ENCODE results near the gene DTD1. TPM values are rescaled to one million over a fixed set of nuclear protein-coding genes. Genes with fewer than 3 reads are reported as not detected.

Gene DTD1
- total RNA-seq, 2 donors from 2014 or later, result 17.0 to 21.0 TPM

DNA sequence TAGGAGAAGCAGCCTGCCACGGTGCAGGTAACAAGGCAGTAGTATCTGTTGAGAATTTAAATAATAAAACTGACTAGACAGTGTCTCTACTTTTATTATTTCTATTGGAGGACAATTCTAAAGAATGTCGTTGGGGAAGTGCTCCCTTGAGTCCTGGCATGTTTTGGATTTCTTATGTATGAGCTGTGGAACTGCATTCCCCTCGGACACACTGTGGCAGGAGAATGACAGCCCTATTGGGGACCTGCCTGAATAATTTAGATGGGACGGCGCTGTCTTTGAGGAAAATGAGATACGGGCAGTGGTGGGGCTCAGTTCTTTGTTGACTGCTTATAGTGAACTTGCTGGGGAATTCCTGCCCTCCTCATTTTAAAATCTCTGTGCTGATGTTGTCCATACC lies 223.3 kb downstream of the DTD1 start:
- H3K4me3 ChIP-seq, result no peak overlapping the region
- no peaks in the 10 kb centered on the region for H3K36me3 ChIP-seq
- no peaks in the 10 kb centered on the region for H3K27me3 ChIP-seq
- no peaks in the 10 kb centered on the region for H3K9me3 ChIP-seq
- no peaks in the 10 kb centered on the region for H3K4me1 ChIP-seq
- no peak overlapping the region for H3K9ac ChIP-seq (ENCODE audit: low read depth in 2 of 2, low read length in 2 of 2)
- DNase-seq, result no peak
- TF ChIP-seq, protein P1, sequence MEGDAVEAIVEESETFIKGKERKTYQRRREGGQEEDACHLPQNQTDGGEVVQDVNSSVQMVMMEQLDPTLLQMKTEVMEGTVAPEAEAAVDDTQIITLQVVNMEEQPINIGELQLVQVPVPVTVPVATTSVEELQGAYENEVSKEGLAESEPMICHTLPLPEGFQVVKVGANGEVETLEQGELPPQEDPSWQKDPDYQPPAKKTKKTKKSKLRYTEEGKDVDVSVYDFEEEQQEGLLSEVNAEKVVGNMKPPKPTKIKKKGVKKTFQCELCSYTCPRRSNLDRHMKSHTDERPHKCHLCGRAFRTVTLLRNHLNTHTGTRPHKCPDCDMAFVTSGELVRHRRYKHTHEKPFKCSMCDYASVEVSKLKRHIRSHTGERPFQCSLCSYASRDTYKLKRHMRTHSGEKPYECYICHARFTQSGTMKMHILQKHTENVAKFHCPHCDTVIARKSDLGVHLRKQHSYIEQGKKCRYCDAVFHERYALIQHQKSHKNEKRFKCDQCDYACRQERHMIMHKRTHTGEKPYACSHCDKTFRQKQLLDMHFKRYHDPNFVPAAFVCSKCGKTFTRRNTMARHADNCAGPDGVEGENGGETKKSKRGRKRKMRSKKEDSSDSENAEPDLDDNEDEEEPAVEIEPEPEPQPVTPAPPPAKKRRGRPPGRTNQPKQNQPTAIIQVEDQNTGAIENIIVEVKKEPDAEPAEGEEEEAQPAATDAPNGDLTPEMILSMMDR (IDR thresholded peaks at IDR 0.05), result no peak
- intact Hi-C loops (cut with DNase I), result no loop called here
- no peak overlapping the region for H3K27ac ChIP-seq

DNA sequence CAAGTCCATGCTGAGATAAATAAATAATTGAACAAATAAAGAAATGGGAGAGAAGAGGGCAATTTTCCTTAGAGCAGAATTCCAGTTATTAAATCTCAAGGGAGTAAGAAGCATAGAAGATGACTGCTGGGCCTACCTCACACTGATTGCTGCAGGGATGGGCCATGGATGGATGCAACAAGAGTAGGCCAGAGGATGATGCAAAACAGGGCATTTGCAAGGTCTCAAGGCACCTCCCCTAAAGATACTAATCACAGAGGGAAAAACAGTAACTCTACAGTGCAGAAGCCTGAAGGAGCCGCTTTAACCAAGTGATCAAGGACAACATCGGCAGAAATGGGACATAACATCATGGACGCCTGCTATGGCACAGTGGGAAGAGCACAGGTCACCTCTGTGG lies 224.1 kb downstream of the DTD1 start:
- DNase-seq, result no peak
- intact Hi-C loops (cut with DNase I), result no loop called here
- no peak overlapping the region for H3K4me3 ChIP-seq
- no peaks in the 10 kb centered on the region for H3K9me3 ChIP-seq
- H3K27ac ChIP-seq, result no peak overlapping the region
- no peaks in the 10 kb centered on the region for H3K27me3 ChIP-seq
- H3K4me1 ChIP-seq, result no peaks in the 10 kb centered on the region
- no peak overlapping the region for H3K9ac ChIP-seq (ENCODE audit: low read depth in 2 of 2, low read length in 2 of 2)
- TF ChIP-seq, protein P1 (IDR thresholded peaks at IDR 0.05), result no peak
- no peaks in the 10 kb centered on the region for H3K36me3 ChIP-seq

DNA sequence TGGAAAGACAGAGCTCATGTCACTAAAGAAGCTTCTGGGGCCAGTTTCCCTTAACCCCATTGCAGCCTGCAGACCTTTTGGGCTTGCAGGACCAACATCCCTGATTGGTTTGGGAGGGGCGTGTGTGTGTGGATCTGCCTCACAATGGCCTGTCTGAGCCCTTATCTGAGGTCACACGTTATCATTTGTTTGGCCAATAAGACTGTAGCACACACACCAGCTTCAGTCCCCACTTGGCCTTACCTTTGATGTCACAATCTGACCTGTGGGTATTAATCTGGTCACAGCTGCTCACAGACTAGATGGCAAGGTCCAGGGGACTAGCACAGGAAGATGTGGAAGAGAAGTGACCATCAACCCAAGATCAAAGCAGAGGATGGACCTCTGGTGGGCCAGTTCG lies 225.6 kb downstream of the DTD1 start, which contains the start of gene SCP2D1:
Gene SCP2D1 (plus strand): TSS at position 301 of the 400 bp plus-strand sequence. CDS start 33 bp downstream, at position 334.
- no peaks in the 10 kb centered on the region for H3K4me1 ChIP-seq
- DNase-seq, result no peak
- no peak within 1 kb of the TSS for H3K4me3 ChIP-seq
- no peaks in the 10 kb centered on the region for H3K9me3 ChIP-seq
- TF ChIP-seq, protein P1 (IDR thresholded peaks at IDR 0.05), result no peak
- H3K9ac ChIP-seq (ENCODE audit: low read depth in 2 of 2, low read length in 2 of 2), result no peak within 1 kb of the TSS
- intact Hi-C loops (cut with DNase I), result no loop called here
- H3K27ac ChIP-seq, result no peak within 1 kb of the TSS
- H3K27me3 ChIP-seq, result no peaks in the 10 kb centered on the region
- no peaks in the 10 kb centered on the region for H3K36me3 ChIP-seq

- Histone ChIP-seq H3K9me3 (no peaks in the 10 kb centered on the region), H3K27ac (no peak overlapping the region), H3K36me3 (no peaks in the 10 kb centered on the region), H3K27me3 (no peaks in the 10 kb centered on the region), H3K9ac (ENCODE audit: low read depth in 2 of 2, low read length in 2 of 2) (no peak overlapping the region), H3K4me1 (no peaks in the 10 kb centered on the region), H3K4me3 (no peak overlapping the region)
- intact Hi-C loops (cut with DNase I), result no loop called here
- DNase-seq, result no peak
- TF ChIP-seq, protein P1 (IDR thresholded peaks at IDR 0.05), result no peak
Observed at GRCh38 chr20:18815194-18815942, 227.5 kb downstream of the DTD1 start.

Other genes starting within 250 kb of the DTD1 start
- gene DZANK1, start 121.0 kb upstream of the DTD1 start, total RNA-seq, result 1 to 10 TPM; 1.2 to 1.4 TPM
- 1 to 10 TPM; 5.5 to 8.9 TPM for gene POLR3F, start 120.7 kb upstream of the DTD1 start, total RNA-seq
- 10 to 100 TPM in 1 of 2 donors, 1 to 10 TPM in 1; 5.9 to 10.8 TPM for gene RBBP9, start 90.8 kb upstream of the DTD1 start, total RNA-seq
- 10 to 100 TPM; 56.5 to 77.8 TPM for gene SEC23B, start 80.1 kb upstream of the DTD1 start, total RNA-seq
- 10 to 100 TPM; 67.9 to 78.1 TPM for gene SMIM26, start 20.6 kb upstream of the DTD1 start, total RNA-seq
- not detected for gene SCP2D1, start 225.7 kb downstream of the DTD1 start, total RNA-seq